Activated naive CD8-positive, alpha-beta T cell treated with anti-CD3 and anti-CD28 coated beads, Interleukin-2, amount 50 U/mL, for 16 hours (primary cell): ENCODE data around the gene SLC35A4.
"Not testable (repeated sequence)": the region's sequence is repeated elsewhere in the genome, so short reads cannot be mapped to it uniquely, and the experiment has no call there.

Experiments
- DNase-seq: peaks from one replicate; pipeline ENCODE4 v3.0.0-alpha.2; 2020; ENCODE audit warnings: low read depth, low spot score

SLC35A4 gene

GRCh38 chr5:140590861-140591260 is 26.2 kb downstream of the SLC35A4 start:
- no peak for DNase-seq

- DNase-seq: no peak
Measured at GRCh38 chr5:140591747-140592372, 27.2 kb downstream of the SLC35A4 start.

- not testable (repeated sequence) for DNase-seq
Measured at GRCh38 chr5:140593070-140593469, 28.4 kb downstream of the SLC35A4 start.

GRCh38 chr5:140594169-140594568 is 29.5 kb downstream of the SLC35A4 start:
- no peak for DNase-seq

GRCh38 chr5:140595538-140596300 is 31.1 kb downstream of the SLC35A4 start:
- no peak for DNase-seq

GRCh38 chr5:140596321-140596741 is 31.7 kb downstream of the SLC35A4 start:
- no peak for DNase-seq

- no peak for DNase-seq
Measured at GRCh38 chr5:140598836-140599235, 34.2 kb downstream of the SLC35A4 start.

GRCh38 chr5:140600096-140600495 is 35.5 kb downstream of the SLC35A4 start:
- DNase-seq: no peak

- DNase-seq: no peak
Measured at GRCh38 chr5:140602147-140602546, 37.5 kb downstream of the SLC35A4 start.

- not testable (repeated sequence) for DNase-seq
Measured at GRCh38 chr5:140603446-140603698, 38.7 kb downstream of the SLC35A4 start.

- no peak for DNase-seq
Measured at GRCh38 chr5:140603734-140604133, 39.1 kb downstream of the SLC35A4 start.

- DNase-seq: no peak
Measured at GRCh38 chr5:140605879-140606278, 41.3 kb downstream of the SLC35A4 start.

GRCh38 chr5:140607031-140607430 is 42.4 kb downstream of the SLC35A4 start:
- no peak for DNase-seq

- no peak for DNase-seq
Measured at GRCh38 chr5:140608722-140609121, 44.1 kb downstream of the SLC35A4 start.

GRCh38 chr5:140609126-140609525 is 44.5 kb downstream of the SLC35A4 start:
- DNase-seq: no peak

GRCh38 chr5:140611020-140611521 is 46.4 kb downstream of the SLC35A4 start:
- no peak for DNase-seq
